Measurements from ENCODE around the gene MBOAT1. TPM values are rescaled to one million over a fixed set of nuclear protein-coding genes. Genes with fewer than 3 reads are reported as not detected.

MBOAT1 gene
- polyA plus RNA-seq, 2 of the 4 experiments (the other 2 are of a cell fraction): 1.9 to 5.5 TPM

DNA sequence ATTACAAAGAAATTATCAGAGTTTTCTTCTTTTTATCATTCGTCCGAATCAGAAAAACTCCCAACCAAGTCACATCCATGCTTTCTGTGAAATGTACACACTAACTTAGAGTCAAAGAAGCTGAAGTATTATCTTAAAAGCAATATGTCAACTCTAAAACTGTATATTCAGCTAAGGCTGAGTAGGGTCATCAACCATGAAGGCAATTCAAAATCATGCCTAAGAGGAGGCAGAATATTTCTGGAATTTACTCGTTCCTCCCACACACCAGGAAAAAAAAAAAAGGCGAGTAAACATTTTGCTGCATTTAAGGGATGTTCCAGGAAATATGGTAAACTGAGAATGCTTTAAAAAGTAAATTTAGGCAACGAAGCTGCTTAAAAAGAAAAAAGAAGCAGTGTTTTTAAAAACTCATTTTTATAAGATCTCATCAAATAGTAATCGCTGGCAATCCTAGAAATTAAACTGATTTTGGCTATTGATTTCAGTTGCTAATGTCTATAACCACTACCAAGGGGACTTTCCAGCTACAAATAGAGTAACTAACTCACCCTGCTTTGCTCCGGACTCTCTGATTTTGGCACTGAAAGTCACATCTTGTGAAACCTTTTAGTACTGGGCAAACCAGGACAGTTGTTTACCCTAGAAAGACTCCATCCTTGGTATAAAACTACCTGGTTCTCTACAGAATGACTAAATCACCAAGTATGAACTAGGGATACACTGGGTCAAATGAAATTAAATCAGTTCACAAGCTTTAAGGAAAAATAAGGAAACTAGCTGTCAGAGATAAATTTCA, 82.8 kb downstream of the MBOAT1 start:
- ATAC-seq (no peak), FAIRE-seq (no peak), DNase-seq (ENCODE audit: low read depth in 1 of 2, low spot score in 1 of 2) (no peak)
- peak overlapping the region; percentile 49; the same call in 1 of the 3 replicates for H3K4me2 ChIP-seq
- H3K27ac ChIP-seq: peak overlapping the region in 1 of 2 experiments; percentile 64; a peak in 4 of 6 replicates
- TF ChIP-seq, protein P1, sequence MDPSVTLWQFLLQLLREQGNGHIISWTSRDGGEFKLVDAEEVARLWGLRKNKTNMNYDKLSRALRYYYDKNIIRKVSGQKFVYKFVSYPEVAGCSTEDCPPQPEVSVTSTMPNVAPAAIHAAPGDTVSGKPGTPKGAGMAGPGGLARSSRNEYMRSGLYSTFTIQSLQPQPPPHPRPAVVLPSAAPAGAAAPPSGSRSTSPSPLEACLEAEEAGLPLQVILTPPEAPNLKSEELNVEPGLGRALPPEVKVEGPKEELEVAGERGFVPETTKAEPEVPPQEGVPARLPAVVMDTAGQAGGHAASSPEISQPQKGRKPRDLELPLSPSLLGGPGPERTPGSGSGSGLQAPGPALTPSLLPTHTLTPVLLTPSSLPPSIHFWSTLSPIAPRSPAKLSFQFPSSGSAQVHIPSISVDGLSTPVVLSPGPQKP (IDR thresholded peaks at IDR 0.05; ENCODE audit: low read depth, low read length): no peak
- TF ChIP-seq, protein P2, sequence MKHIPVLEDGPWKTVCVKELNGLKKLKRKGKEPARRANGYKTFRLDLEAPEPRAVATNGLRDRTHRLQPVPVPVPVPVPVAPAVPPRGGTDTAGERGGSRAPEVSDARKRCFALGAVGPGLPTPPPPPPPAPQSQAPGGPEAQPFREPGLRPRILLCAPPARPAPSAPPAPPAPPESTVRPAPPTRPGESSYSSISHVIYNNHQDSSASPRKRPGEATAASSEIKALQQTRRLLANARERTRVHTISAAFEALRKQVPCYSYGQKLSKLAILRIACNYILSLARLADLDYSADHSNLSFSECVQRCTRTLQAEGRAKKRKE (CRISPR knock-in tag; IDR thresholded peaks at IDR 0.05; ENCODE audit: low read depth): no peak
- TF ChIP-seq NR3C1 (IDR thresholded peaks at IDR 0.05): no peak
- no peak for TF ChIP-seq POLR2AphosphoS2 (conservative IDR thresholded peaks at IDR 0.05; ENCODE audit: low read length)
- TF ChIP-seq, protein P3, sequence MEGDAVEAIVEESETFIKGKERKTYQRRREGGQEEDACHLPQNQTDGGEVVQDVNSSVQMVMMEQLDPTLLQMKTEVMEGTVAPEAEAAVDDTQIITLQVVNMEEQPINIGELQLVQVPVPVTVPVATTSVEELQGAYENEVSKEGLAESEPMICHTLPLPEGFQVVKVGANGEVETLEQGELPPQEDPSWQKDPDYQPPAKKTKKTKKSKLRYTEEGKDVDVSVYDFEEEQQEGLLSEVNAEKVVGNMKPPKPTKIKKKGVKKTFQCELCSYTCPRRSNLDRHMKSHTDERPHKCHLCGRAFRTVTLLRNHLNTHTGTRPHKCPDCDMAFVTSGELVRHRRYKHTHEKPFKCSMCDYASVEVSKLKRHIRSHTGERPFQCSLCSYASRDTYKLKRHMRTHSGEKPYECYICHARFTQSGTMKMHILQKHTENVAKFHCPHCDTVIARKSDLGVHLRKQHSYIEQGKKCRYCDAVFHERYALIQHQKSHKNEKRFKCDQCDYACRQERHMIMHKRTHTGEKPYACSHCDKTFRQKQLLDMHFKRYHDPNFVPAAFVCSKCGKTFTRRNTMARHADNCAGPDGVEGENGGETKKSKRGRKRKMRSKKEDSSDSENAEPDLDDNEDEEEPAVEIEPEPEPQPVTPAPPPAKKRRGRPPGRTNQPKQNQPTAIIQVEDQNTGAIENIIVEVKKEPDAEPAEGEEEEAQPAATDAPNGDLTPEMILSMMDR (IDR thresholded peaks at IDR 0.05): no peak
- TF ChIP-seq, protein P4, sequence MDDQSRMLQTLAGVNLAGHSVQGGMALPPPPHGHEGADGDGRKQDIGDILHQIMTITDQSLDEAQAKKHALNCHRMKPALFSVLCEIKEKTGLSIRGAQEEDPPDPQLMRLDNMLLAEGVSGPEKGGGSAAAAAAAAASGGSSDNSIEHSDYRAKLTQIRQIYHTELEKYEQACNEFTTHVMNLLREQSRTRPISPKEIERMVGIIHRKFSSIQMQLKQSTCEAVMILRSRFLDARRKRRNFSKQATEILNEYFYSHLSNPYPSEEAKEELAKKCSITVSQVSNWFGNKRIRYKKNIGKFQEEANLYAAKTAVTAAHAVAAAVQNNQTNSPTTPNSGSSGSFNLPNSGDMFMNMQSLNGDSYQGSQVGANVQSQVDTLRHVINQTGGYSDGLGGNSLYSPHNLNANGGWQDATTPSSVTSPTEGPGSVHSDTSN (IDR thresholded peaks at IDR 0.05): no peak
- no peak for TF ChIP-seq EHMT2 (IDR thresholded peaks at IDR 0.05; ENCODE audit: low read depth)
- no peak for TF ChIP-seq ESRRA (IDR thresholded peaks at IDR 0.05; ENCODE audit: borderline replicate concordance, low read length)
- TF ChIP-seq ZSCAN20 (CRISPR knock-in tag; IDR thresholded peaks at IDR 0.05): no peak
- TF ChIP-seq, protein P5, sequence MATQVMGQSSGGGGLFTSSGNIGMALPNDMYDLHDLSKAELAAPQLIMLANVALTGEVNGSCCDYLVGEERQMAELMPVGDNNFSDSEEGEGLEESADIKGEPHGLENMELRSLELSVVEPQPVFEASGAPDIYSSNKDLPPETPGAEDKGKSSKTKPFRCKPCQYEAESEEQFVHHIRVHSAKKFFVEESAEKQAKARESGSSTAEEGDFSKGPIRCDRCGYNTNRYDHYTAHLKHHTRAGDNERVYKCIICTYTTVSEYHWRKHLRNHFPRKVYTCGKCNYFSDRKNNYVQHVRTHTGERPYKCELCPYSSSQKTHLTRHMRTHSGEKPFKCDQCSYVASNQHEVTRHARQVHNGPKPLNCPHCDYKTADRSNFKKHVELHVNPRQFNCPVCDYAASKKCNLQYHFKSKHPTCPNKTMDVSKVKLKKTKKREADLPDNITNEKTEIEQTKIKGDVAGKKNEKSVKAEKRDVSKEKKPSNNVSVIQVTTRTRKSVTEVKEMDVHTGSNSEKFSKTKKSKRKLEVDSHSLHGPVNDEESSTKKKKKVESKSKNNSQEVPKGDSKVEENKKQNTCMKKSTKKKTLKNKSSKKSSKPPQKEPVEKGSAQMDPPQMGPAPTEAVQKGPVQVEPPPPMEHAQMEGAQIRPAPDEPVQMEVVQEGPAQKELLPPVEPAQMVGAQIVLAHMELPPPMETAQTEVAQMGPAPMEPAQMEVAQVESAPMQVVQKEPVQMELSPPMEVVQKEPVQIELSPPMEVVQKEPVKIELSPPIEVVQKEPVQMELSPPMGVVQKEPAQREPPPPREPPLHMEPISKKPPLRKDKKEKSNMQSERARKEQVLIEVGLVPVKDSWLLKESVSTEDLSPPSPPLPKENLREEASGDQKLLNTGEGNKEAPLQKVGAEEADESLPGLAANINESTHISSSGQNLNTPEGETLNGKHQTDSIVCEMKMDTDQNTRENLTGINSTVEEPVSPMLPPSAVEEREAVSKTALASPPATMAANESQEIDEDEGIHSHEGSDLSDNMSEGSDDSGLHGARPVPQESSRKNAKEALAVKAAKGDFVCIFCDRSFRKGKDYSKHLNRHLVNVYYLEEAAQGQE (IDR thresholded peaks at IDR 0.05): no peak
- no peak for TF ChIP-seq ZC3H11A (IDR thresholded peaks at IDR 0.05)
- TF ChIP-seq CHD2 (IDR thresholded peaks at IDR 0.05; ENCODE audit: low read length, partially characterized antibody): no peak
- TF ChIP-seq KDM1A (IDR thresholded peaks at IDR 0.05; ENCODE audit: low read depth): no peak
- TF ChIP-seq, protein P6, sequence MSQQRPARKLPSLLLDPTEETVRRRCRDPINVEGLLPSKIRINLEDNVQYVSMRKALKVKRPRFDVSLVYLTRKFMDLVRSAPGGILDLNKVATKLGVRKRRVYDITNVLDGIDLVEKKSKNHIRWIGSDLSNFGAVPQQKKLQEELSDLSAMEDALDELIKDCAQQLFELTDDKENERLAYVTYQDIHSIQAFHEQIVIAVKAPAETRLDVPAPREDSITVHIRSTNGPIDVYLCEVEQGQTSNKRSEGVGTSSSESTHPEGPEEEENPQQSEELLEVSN (IDR thresholded peaks at IDR 0.05; ENCODE audit: borderline replicate concordance, low read depth): no peak
- no peak for TF ChIP-seq CBX8 (IDR thresholded peaks at IDR 0.05)
- TF ChIP-seq, protein P7, sequence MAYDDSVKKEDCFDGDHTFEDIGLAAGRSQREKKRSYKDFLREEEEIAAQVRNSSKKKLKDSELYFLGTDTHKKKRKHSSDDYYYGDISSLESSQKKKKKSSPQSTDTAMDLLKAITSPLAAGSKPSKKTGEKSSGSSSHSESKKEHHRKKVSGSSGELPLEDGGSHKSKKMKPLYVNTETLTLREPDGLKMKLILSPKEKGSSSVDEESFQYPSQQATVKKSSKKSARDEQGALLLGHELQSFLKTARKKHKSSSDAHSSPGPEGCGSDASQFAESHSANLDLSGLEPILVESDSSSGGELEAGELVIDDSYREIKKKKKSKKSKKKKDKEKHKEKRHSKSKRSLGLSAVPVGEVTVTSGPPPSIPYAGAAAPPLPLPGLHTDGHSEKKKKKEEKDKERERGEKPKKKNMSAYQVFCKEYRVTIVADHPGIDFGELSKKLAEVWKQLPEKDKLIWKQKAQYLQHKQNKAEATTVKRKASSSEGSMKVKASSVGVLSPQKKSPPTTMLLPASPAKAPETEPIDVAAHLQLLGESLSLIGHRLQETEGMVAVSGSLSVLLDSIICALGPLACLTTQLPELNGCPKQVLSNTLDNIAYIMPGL (CRISPR knock-in tag; IDR thresholded peaks at IDR 0.05; ENCODE audit: borderline replicate concordance): no peak
- WGBS (ENCODE audit: missing lambda C conversion rate): 81% methylated on average over 7 of the region's 7 CpGs
- no peaks in the 10 kb centered on the region for H3K9me3 ChIP-seq
- ChIA-PET POLR2A (no interaction called here), CTCF (interaction anchor here (0.6 to 5.2 kb wide), 5 partner anchors 9 to 398 kb away, joined by 3 to 34 read pairs (median 3); no protein-coding TSS in a partner anchor)
- H3K4me3 ChIP-seq: no peak overlapping the region
- peaks cover 21% of the 10 kb centered on the region for H3K4me1 ChIP-seq

Measured in A549 (cell line).